Mucosa of descending colon (tissue), 3 donors: ENCODE measurements around the gene VIPR2. TPM values are rescaled to one million over a fixed set of nuclear protein-coding genes. Genes with fewer than 3 reads are reported as not detected.

Experiments used
- ATAC-seq: fragments of 200-7000 bp; cut with Tn5 transposase; one replicate; pipeline ENCODE4 v1.9.1; 2020; ENCODE audit warnings: mild to moderate bottlenecking, moderate library complexity
- DNase-seq, 3 donors: peaks; one replicate each; pipeline ENCODE4 v3.0.0-alpha.2; 2020
- H3K36me3 ChIP-seq: fragments of 200-600 bp; one replicate; pipeline ENCODE4 v1.8.0; 2021; ENCODE audit warnings: low read depth, mild to moderate bottlenecking
- H3K4me1 ChIP-seq: fragments of 200-600 bp; one replicate; pipeline ENCODE4 v1.8.0; 2021; ENCODE audit warnings: low read depth, mild to moderate bottlenecking
- H3K4me3 ChIP-seq: fragments of 200-600 bp; one replicate; pipeline ENCODE4 v1.8.0; 2021; ENCODE audit warnings: mild to moderate bottlenecking
- H3K9me3 ChIP-seq: fragments of 200-600 bp; one replicate; pipeline ENCODE4 v1.8.0; 2021; ENCODE audit warnings: mild to moderate bottlenecking
- CTCF ChIP-seq: fragments of 200-600 bp; IDR thresholded peaks from one replicate; pipeline ENCODE4 v1.8.0; 2022; ENCODE audit warnings: antibody characterized with exemption, mild to moderate bottlenecking
- intact Hi-C, 2 donors: fragments of 100-400 bp; cut with DNase I in 1 of 2; cut with micrococcal nuclease in 1 of 2; formaldehyde crosslinking; loops; one replicate each; pipeline versions ENCODE4 v1.11.0 to v1.11.1; 2022; cut with DNase I, micrococcal nuclease
- total RNA-seq, 3 donors: library from RNA; stranded (reverse); fragmentation: NEBNext Ultra II Directional in 2 of 3; extraction: Animal tissue kit (Norgen Biotek cat#: 25700) in 2 of 3; gene quantifications; one replicate each; pipeline versions ENCODE4 v1.2.1 to v1.2.4, GENCODE V29; 2021 to 2023
- donor health status: DM: no; HTN: no; CAD: no; lungs with moderate emphysema.
- donor health status: DM: no; HTN: no; CAD: no.
- donor health status: DM: no; HTN: yes; CAD: no.

Gene VIPR2
- total RNA-seq, 3 donors from 2014 or later, result 0.58 to 19.8 (median 2.4) TPM

- no peak for TF ChIP-seq CTCF
- Histone ChIP-seq H3K9me3 (no peaks in the 10 kb centered on the region), H3K36me3 (no peaks in the 10 kb centered on the region), H3K4me1 (no peaks in the 10 kb centered on the region), H3K4me3 (no peak overlapping the region)
- intact Hi-C loops, result no loop called here
- DNase-seq, result peak in 1 of 3 donors; percentile 41
- no peak for ATAC-seq
These were observed 118.2 kb downstream of the VIPR2 start for GRCh38 chr7:159026271-159027055.

- Histone ChIP-seq H3K9me3 (no peaks in the 10 kb centered on the region), H3K4me1 (no peaks in the 10 kb centered on the region), H3K36me3 (no peaks in the 10 kb centered on the region), H3K4me3 (no peak overlapping the region)
- DNase-seq, result no peak
- no peak for TF ChIP-seq CTCF
- ATAC-seq, result no peak
- intact Hi-C loops, result no loop called here
These were observed 119.4 kb downstream of the VIPR2 start for GRCh38 chr7:159025161-159025779.

GRCh38 chr7:159024280-159024951, 120.3 kb downstream of the VIPR2 start:
- TF ChIP-seq CTCF, result no peak
- Histone ChIP-seq H3K9me3 (no peaks in the 10 kb centered on the region), H3K4me1 (no peaks in the 10 kb centered on the region), H3K36me3 (no peaks in the 10 kb centered on the region), H3K4me3 (no peak overlapping the region)
- intact Hi-C loops, result no loop called here
- DNase-seq, result no peak
- ATAC-seq, result no peak

GRCh38 chr7:159023746-159024145, 120.9 kb downstream of the VIPR2 start:
- no peak for ATAC-seq
- DNase-seq, result no peak
- H3K4me1 ChIP-seq, result no peaks in the 10 kb centered on the region
- H3K9me3 ChIP-seq, result no peaks in the 10 kb centered on the region
- TF ChIP-seq CTCF, result no peak
- intact Hi-C loops, result no loop called here
- no peaks in the 10 kb centered on the region for H3K36me3 ChIP-seq
- no peak overlapping the region for H3K4me3 ChIP-seq

GRCh38 chr7:159023206-159023605, 121.5 kb downstream of the VIPR2 start:
- intact Hi-C loops, result no loop called here
- Histone ChIP-seq H3K9me3 (no peaks in the 10 kb centered on the region), H3K4me1 (no peaks in the 10 kb centered on the region), H3K4me3 (no peak overlapping the region), H3K36me3 (no peaks in the 10 kb centered on the region)
- ATAC-seq (no peak), DNase-seq (no peak)
- TF ChIP-seq CTCF, result no peak
